Measurements from ENCODE around the gene CDC42EP4. TPM values are rescaled to one million over a fixed set of nuclear protein-coding genes. Genes with fewer than 3 reads are reported as not detected.

The CDC42EP4 gene
- total RNA-seq, 1 experiment from 2014 or later, result 60.1 TPM

GRCh38 chr17:73324160-73324475 lies 12.3 kb upstream of the CDC42EP4 start:
- Mint-ChIP-seq H3K36me3 (ENCODE audit: insufficient read depth, unreplicated experiment) (no peaks in the 10 kb centered on the region), H3K4me1 (ENCODE audit: low read depth, unreplicated experiment) (no peaks in the 10 kb centered on the region), H3K27ac (ENCODE audit: unreplicated experiment) (no peak overlapping the region), H3K4me3 (ENCODE audit: low read depth, unreplicated experiment) (no peak overlapping the region), H3K27me3 (ENCODE audit: unreplicated experiment) (peaks cover 26% of the 10 kb centered on the region), H3K9me3 (ENCODE audit: low read depth, unreplicated experiment) (no peaks in the 10 kb centered on the region)
- CTCF ChIA-PET, result no interaction called here
- intact Hi-C loops (cut with micrococcal nuclease; ENCODE audit: unreplicated experiment), result no loop called here
- BruUV-seq (replicated peaks), result no TSS peak
- no peak for TF ChIP-seq CTCF (IDR thresholded peaks at IDR 0.05; ENCODE audit: unreplicated experiment)
- DNase-seq, result no peak

- Mint-ChIP-seq H3K27me3 (ENCODE audit: unreplicated experiment) (peaks cover 26% of the 10 kb centered on the region), H3K9me3 (ENCODE audit: low read depth, unreplicated experiment) (no peaks in the 10 kb centered on the region), H3K36me3 (ENCODE audit: insufficient read depth, unreplicated experiment) (no peaks in the 10 kb centered on the region), H3K27ac (ENCODE audit: unreplicated experiment) (no peak overlapping the region), H3K4me3 (ENCODE audit: low read depth, unreplicated experiment) (no peak overlapping the region), H3K4me1 (ENCODE audit: low read depth, unreplicated experiment) (no peaks in the 10 kb centered on the region)
- TF ChIP-seq CTCF (IDR thresholded peaks at IDR 0.05; ENCODE audit: unreplicated experiment), result no peak
- no TSS peak for BruUV-seq (replicated peaks)
- DNase-seq, result no peak
- intact Hi-C loops (cut with micrococcal nuclease; ENCODE audit: unreplicated experiment), result no loop called here
- CTCF ChIA-PET, result no interaction called here
Measured at GRCh38 chr17:73323409-73324159, 11.8 kb upstream of the CDC42EP4 start.

GRCh38 chr17:73320601-73321264 lies 8.9 kb upstream of the CDC42EP4 start:
- peaks cover 21% of the 10 kb centered on the region for H3K27me3 Mint-ChIP-seq (ENCODE audit: unreplicated experiment)
- intact Hi-C loops (cut with micrococcal nuclease; ENCODE audit: unreplicated experiment), result no loop called here
- H3K4me1 Mint-ChIP-seq (ENCODE audit: low read depth, unreplicated experiment), result no peaks in the 10 kb centered on the region
- no peak overlapping the region for H3K4me3 Mint-ChIP-seq (ENCODE audit: low read depth, unreplicated experiment)
- CTCF ChIA-PET, result no interaction called here
- no peak for TF ChIP-seq CTCF (IDR thresholded peaks at IDR 0.05; ENCODE audit: unreplicated experiment)
- H3K9me3 Mint-ChIP-seq (ENCODE audit: low read depth, unreplicated experiment), result no peaks in the 10 kb centered on the region
- H3K27ac Mint-ChIP-seq (ENCODE audit: unreplicated experiment), result no peak overlapping the region
- no peaks in the 10 kb centered on the region for H3K36me3 Mint-ChIP-seq (ENCODE audit: insufficient read depth, unreplicated experiment)
- BruUV-seq (replicated peaks), result no TSS peak
- DNase-seq, result no peak

GRCh38 chr17:73319766-73320165 lies 8.0 kb upstream of the CDC42EP4 start:
- CTCF ChIA-PET, result no interaction called here
- no peak overlapping the region for H3K27ac Mint-ChIP-seq (ENCODE audit: unreplicated experiment)
- peaks cover 11% of the 10 kb centered on the region for H3K27me3 Mint-ChIP-seq (ENCODE audit: unreplicated experiment)
- no peaks in the 10 kb centered on the region for H3K9me3 Mint-ChIP-seq (ENCODE audit: low read depth, unreplicated experiment)
- no peak overlapping the region for H3K4me3 Mint-ChIP-seq (ENCODE audit: low read depth, unreplicated experiment)
- no peaks in the 10 kb centered on the region for H3K36me3 Mint-ChIP-seq (ENCODE audit: insufficient read depth, unreplicated experiment)
- no TSS peak for BruUV-seq (replicated peaks)
- no peaks in the 10 kb centered on the region for H3K4me1 Mint-ChIP-seq (ENCODE audit: low read depth, unreplicated experiment)
- DNase-seq, result no peak
- TF ChIP-seq CTCF (IDR thresholded peaks at IDR 0.05; ENCODE audit: unreplicated experiment), result no peak
- intact Hi-C loops (cut with micrococcal nuclease; ENCODE audit: unreplicated experiment), result no loop called here
